Choroid plexus epithelial cell (primary cell): ENCODE data around the gene ST3GAL5.

Experiments
- DNase-seq: peaks from one replicate; pipeline ENCODE4 v3.0.0-alpha.2; 2010; ENCODE audit warnings: low read depth
- H3K4me3 ChIP-seq: 2 replicates; pipeline ENCODE4 v1.5.1; 2011; ENCODE audit warnings: low read depth, mild to moderate bottlenecking, control low read depth, low read length, moderate library complexity
- CTCF ChIP-seq: conservative IDR thresholded peaks from 2 replicates; pipeline ENCODE4 v1.5.1; 2011; ENCODE audit warnings: low read depth, mild to moderate bottlenecking, control low read depth, inconsistent platforms, low read length, moderate library complexity

The ST3GAL5 gene

GRCh38 chr2:85915606-85916303 lies 27.0 kb upstream of the ST3GAL5 start:
- no peak for DNase-seq
- no peak for TF ChIP-seq CTCF
- no peak overlapping the region for H3K4me3 ChIP-seq

- H3K4me3 ChIP-seq, result no peak overlapping the region
- no peak for DNase-seq
- no peak for TF ChIP-seq CTCF
Measured at GRCh38 chr2:85914922-85915321, 26.1 kb upstream of the ST3GAL5 start.

- H3K4me3 ChIP-seq, result no peak overlapping the region
- DNase-seq, result peak; percentile 68
- TF ChIP-seq CTCF, result no peak
Measured at GRCh38 chr2:85913884-85914881, 25.4 kb upstream of the ST3GAL5 start.

- H3K4me3 ChIP-seq, result no peak overlapping the region
- peak; percentile 45 for DNase-seq
- no peak for TF ChIP-seq CTCF
Measured at GRCh38 chr2:85911814-85912692, 23.3 kb upstream of the ST3GAL5 start.

GRCh38 chr2:85911097-85911496 lies 22.3 kb upstream of the ST3GAL5 start:
- no peak for TF ChIP-seq CTCF
- DNase-seq, result no peak
- H3K4me3 ChIP-seq, result no peak overlapping the region

- DNase-seq, result no peak
Measured at GRCh38 chr2:85909005-85909404, 20.2 kb upstream of the ST3GAL5 start.

More at GRCh38 chr2:85909005-85909404, 20.2 kb upstream of the ST3GAL5 start:
- TF ChIP-seq CTCF, result no peak
- H3K4me3 ChIP-seq, result no peak overlapping the region
